Activated T-cell treated with anti-CD3 and anti-CD28 coated beads, Interleukin-2, amount 50 U/mL, for 48 hours (primary cell): Measurements from ENCODE around the gene SLC16A3.
"Not testable (repeated sequence)": the region's sequence is repeated elsewhere in the genome, so short reads cannot be mapped to it uniquely, and the experiment has no call there.

Experiments used
- DNase-seq, 2 experiments: peaks; one replicate each; pipeline ENCODE4 v3.0.0-alpha.2; 2020

Gene SLC16A3

DNA sequence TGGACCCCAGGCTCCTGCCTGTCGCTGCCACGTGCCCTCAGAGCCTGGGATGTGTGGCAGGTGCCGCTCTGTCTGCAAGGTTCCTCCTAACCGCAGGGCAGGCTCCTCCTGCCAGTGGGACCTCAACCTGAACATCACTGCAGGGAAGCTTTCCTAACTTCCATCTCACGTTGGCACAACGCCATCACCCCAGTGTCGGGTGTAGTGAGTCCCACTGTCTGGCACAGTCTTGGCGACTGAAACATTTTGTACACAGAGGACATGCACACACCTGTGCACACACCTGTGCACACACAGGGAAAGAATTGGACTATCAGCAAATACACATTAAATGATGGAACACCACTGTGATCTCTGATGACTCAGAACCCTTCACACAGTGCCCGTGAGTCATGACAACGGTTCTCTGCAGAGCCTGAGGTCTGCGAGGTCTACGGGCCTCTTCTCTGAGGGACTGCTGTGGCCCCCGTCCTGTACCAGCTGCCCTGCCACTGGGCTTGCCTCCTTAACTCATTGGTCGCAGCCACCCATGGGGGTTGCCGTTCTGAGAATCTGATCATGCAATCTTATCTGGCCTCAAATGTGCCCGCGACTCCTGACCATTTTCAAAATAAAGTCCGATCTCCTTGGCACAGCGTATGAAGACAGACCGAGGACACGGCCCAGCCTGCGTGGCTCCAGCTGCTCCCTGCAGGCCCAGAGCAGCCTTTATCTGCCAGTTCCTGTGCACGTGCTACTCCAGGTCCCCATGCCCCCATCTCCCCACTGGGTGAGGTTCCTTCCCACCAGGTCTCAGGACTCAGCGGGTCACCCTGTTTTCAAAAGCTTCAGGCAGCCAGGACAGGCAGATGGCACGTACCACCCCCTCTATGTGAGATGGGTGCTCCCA, 23.8 kb upstream of the SLC16A3 start:
- peak; percentile 69 to 74 for DNase-seq

- peak; percentile 88 to 89 for DNase-seq
Observed at GRCh38 chr17:82205720-82206508, 22.9 kb upstream of the SLC16A3 start.

GRCh38 chr17:82210655-82211054, 18.2 kb upstream of the SLC16A3 start:
- not testable (repeated sequence) for DNase-seq

DNA sequence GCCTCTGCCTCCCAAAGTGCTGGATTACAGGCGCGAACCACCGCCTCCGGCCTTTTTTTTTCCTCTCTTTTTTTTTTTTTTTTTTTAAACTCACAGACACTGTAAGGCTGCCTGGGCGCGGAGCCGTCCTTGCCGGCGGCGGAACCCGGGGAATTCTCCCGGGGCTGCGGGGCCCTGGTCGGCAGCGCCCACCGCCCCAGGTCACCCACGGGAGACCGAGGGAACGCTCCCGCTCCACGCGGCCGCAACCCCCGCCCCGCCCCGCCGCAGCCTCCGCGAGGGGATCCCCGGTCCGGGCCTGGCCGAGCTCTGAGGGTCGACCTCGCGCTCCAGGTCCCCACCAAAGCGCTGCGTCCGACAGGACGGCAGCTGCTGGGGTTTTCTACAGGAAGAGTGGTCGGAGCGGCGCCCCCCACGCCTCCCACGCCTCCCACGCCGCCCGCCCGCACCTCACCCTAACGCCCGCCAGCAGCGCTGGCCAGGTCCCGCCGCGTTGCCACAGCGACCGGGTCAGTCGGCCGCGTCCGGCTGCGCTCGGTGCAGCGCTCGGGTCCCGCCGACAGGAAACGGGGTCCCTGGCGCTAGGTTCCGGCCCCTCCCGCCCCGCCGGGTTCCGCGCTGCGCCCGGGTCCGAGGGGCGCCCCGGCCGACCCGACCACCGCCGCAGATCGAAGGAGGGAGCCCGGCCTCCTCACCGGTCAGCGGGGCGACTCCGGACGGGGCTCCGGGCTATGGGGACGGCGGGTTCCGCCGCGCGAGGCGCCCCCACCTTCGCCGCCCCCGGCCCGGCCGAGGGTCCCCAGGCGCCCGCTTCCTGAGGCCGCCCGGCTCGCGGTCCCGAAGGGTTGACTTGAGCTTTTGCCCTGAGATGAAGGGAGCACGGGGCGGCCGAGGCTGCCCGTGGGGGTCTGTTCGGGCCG, 16.3 kb upstream of the SLC16A3 start, which contains the start of gene CCDC57:
CCDC57 (minus strand) TSS at position 512 of the 920 bp plus-strand sequence. CDS start 10,898 bp downstream, outside the sequence.
- DNase-seq: peak; percentile 82 to 87

- DNase-seq: peak; percentile 78 to 79
Observed at GRCh38 chr17:82213251-82214011, 15.4 kb upstream of the SLC16A3 start.

DNA sequence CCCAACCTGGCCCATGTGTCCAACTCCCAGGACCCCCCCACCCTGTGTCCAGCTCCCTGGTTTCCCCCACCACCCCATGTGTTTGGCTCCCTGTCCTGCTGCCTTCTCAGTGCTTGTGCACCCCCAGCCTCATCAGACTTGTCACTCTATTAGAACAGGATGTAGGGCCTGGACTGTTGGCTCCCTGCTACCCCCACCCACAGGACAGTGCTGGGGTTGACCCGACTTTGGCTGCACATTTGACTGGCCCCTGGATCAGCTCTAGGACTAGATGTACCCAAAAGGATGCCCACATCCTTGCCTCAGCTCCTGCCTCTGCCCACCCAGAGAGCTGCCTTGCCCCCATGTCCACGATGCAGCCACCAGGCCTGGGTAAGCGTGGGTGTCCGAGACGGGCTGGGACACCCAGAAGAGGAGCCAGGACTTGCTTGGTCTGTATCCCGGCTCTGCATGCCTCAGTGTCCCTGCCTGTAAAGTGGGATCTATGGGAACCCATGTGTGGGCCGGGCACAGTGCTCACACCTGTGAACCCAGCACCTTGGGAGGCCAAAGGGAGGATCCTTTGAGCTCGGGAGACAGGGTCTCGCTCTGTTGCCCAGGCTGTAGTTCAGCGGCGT, 14.7 kb upstream of the SLC16A3 start:
- no peak for DNase-seq

DNA sequence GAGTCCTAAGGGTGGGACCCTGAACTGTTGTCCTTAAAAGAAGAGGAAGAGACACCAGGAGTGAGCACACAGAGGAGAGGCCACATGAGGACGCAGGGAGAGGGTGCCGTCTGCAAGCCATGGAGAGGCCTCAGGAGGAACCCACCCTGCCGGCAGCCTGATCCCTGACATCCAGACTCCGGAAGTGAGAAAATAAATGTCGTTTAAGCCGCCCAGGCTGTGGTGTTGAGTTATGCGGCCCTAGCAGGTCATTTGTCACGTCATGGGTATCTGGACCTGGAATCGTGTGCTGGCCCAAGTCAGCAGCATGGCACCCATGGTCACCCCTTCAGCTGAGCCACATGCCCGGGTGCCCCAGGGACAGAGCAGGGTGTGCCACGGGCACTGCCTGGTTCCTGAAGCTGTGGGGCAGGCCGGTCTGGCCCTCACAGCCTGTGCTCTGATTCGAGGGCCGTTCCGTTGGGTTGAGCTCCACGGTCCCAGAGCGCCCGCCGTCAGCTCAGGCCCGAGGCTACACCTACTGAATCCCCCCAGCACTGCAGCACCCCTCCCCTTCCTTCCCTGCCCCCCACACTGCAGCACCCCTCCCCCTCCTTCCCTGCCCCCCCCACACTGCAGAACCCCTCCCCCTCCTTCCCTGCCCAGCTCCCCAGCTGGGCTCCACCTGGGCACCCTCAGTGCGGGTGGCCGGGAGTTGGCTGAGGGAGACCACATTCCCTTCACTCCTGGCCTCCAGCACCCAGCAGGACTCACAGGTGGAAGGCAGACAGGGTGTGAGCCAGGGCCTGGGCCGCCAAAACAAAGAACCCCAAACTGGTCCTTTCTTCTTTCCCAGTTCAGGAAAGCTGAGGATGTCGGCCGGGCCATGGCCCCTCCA, 13.5 kb upstream of the SLC16A3 start:
- DNase-seq: no peak

DNA sequence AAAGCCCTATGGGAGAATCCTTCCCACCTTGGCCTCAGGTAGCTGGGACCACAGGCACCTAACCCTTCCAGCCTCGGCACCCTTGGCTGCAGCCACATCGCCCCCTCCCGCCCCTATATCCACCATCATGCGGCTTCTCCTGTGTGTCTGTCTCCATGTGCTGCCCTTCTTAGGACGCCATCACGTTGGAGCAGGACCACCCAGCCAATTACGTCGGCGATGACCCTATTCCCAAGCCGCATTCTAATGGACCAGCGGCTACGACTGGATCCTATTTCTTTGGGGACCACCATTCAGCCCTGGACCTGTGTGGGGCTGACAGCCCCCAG, 12.9 kb upstream of the SLC16A3 start:
- no peak for DNase-seq

GRCh38 chr17:82216301-82217119, 12.3 kb upstream of the SLC16A3 start:
- DNase-seq: peak; percentile 58 to 67

DNA sequence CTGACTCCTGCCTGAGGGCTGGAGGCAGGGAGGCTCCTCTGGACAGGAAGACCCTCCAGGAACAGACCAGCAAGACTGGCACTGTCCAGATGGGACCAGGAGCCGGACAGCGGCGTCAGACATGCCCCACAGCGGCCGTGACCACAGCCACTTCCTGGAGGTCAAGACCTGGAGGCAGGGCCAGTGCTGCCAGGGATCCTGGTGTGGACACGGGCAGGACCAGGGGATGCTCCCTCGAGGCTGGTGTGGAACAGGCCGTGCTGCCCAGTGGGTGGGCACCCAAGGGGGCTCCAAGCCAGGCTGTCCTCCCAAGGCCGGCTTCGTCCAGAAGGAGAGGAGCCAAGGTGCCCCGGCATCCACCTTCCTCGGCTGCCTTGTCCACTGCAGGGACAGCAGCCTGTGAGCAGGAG, 11.7 kb upstream of the SLC16A3 start:
- no peak for DNase-seq

DNA sequence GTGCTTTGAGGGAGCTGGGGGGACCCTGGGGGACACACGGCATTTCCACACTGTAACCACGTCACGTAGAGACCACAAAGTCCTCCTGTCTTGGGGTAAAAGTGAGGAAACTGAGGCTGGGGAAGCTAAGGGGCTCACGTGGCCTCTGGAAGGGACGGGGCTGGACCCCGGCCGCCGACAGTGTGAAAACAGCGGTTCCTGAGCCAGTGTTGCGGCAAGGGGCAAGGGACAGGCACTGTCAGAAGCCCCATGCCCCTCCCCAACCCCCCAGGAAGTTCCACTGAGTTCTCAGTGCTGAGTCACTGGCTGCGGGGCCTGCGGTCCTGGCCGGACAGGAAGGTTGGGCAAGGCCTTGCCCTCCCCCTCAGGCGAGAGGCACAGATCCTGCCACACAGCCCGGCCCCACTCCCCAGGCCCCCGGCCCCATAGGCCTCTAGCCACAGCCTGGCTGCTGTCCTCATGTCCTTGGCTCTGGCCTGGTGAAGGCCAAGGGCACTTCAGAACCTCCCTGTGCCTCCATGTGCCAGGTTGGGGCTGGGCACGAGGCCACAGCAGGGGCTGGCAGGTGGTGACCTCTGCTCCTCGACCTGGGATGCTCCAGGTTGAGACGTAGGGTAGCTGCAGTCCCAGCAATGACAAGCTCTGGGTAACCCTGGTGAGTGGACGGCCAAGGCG, 11.2 kb upstream of the SLC16A3 start:
- DNase-seq: no peak

GRCh38 chr17:82218349-82219075, 10.3 kb upstream of the SLC16A3 start:
- no peak for DNase-seq

DNA sequence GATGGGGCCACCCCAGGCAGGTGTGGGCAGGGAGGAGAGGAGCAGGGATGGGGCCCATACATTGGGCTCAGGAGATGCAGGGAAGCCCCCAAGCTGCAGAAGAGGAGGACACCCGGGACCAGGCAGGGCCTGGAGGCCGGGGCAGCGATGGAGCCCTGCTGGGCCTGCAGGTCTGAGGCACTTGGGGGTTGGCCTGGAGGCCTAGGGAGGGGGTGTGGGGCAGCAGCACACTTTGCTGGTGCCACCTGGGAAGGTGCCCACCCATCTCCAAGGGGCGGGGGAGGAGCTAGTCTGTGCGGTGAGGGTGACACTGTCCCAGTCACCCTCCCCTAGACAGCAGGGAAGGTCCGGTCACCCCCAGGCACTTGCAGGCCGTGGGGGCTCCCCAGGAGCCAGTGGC, 9.8 kb upstream of the SLC16A3 start:
- no peak for DNase-seq

- DNase-seq: no peak
Observed at GRCh38 chr17:82219753-82220709, 8.8 kb upstream of the SLC16A3 start.

GRCh38 chr17:82221341-82221902, 7.4 kb upstream of the SLC16A3 start:
- DNase-seq: no peak

GRCh38 chr17:82222816-82223215, 6.0 kb upstream of the SLC16A3 start:
- DNase-seq: no peak

DNA sequence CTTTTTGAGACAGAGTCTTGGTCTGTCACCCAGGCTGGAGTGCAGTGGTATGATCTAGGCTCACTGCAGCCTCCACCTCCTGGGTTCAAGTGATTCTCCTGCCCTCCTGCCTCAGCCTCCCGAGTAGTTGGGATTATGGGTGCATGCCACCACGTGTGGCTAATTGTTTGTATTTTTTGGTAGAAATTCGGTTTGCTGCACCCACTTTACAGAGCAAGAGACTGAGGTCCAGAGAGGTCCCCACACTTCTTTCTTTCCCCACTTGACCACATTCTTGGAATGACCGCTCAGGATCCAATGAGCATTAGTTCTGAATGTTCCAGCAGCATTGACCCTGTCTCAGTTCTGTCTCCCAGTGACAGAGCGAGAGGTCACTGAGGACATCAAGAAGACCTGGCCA, 5.3 kb upstream of the SLC16A3 start:
- no peak for DNase-seq
